Naive B cell (primary cell): ENCODE data around the gene SSH3. TPM values are rescaled to one million over a fixed set of nuclear protein-coding genes. Genes with fewer than 3 reads are reported as not detected.
A peak's percentile ranks its signal among the peaks of the same experiment; 100 is the strongest.

Source experiments
- ATAC-seq, 2 donors: fragments of 150-1000 bp; cut with Tn5 transposase; 2 replicates each; pipeline ENCODE4 v1.10.0; 2021; ENCODE audit warnings: low read depth in 2 of 2, mild to moderate bottlenecking in 2 of 2, moderate library complexity in 2 of 2
- DNase-seq: peaks from one replicate; pipeline ENCODE4 v3.0.0; 2022
- H3K27ac Mint-ChIP-seq, 6 donors: one replicate each; pipeline ENCODE4 v1.8.0; 2020 to 2022; ENCODE audit warnings: mild to moderate bottlenecking in 6 of 6, mixed read lengths in 6 of 6, moderate library complexity in 5 of 6, inconsistent platforms in 2 of 6
- H3K27me3 Mint-ChIP-seq, 3 donors: one replicate each; pipeline ENCODE4 v1.8.0; 2021 to 2022; ENCODE audit warnings: mixed read lengths in 3 of 3, mild to moderate bottlenecking in 1 of 3
- H3K36me3 Mint-ChIP-seq, 2 donors: one replicate each; pipeline ENCODE4 v1.8.0; 2020 to 2022; ENCODE audit warnings: mixed read lengths in 2 of 2, inconsistent platforms in 1 of 2, mild to moderate bottlenecking in 1 of 2
- H3K4me1 Mint-ChIP-seq, 3 donors: one replicate each; pipeline ENCODE4 v1.8.0; 2020 to 2022; ENCODE audit warnings: mixed read lengths in 3 of 3, inconsistent platforms in 1 of 3, mild to moderate bottlenecking in 1 of 3, moderate library complexity in 1 of 3
- H3K4me3 Mint-ChIP-seq, 8 donors: one replicate each; pipeline ENCODE4 v1.8.0; 2020 to 2022; ENCODE audit warnings: mild to moderate bottlenecking in 8 of 8, mixed read lengths in 8 of 8, moderate library complexity in 8 of 8, inconsistent platforms in 2 of 8
- H3K9me3 Mint-ChIP-seq, 7 donors: one replicate each; pipeline ENCODE4 v1.8.0; 2020 to 2022; ENCODE audit warnings: mixed read lengths in 7 of 7, mild to moderate bottlenecking in 5 of 7, inconsistent platforms in 2 of 7, moderate library complexity in 1 of 7
- polyA plus RNA-seq, 6 donors: library from polyadenylated mRNA; unstranded; fragments of 300-500 nt; fragmentation: Illumina TruSeq; gene quantifications; one replicate each; pipeline ENCODE4 v1.2.3, GENCODE V29; 2021; ENCODE audit warnings: low read depth in 6 of 6

SSH3 gene
- polyA plus RNA-seq, 6 donors from 2014 or later, result 0.18 TPM; not detected in 5

DNA sequence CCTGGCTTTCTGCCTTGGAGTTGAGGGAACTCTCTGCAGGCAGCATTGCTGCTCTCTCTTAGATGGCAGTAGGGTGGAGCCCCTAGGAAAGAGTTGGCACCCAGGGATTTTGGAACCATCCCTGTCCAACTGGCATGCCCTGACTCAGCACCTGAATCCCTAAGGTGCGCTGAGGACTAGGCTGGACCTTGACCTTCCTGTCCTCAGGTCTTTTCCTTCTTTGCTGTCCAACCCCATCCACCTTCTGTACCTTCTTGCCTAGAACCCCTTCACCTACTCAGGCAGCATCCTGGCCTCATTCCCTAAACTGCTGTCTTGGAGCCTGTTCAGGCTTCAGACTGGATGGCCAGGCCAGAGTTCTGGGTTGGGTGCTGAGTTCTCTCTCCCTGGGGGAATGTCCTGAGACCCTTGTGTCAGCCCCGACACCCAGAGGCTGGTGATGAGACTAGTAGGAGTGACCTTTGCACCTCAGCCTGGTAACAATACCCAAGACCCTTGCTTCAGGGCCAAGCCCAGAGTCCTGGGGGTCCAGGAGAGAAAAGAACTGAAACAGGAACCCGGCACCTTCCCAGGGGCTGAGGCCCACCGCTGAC lies 52.6 kb downstream of the SSH3 start:
- H3K27ac Mint-ChIP-seq, result peak overlapping the region in 4 of 6 donors; percentile 54 to 94 (median 76)
- H3K27me3 Mint-ChIP-seq, result no peaks in the 10 kb centered on the region
- H3K4me3 Mint-ChIP-seq, result peak overlapping the region in 6 of 8 donors; percentile 6 to 81 (median 49)
- no peaks in the 10 kb centered on the region for H3K36me3 Mint-ChIP-seq
- ATAC-seq (no peak), DNase-seq (no peak)
- peaks cover 57 to 75% (median 73%) of the 10 kb centered on the region in 3 donors for H3K4me1 Mint-ChIP-seq
- H3K9me3 Mint-ChIP-seq, result no peaks in the 10 kb centered on the region

DNA sequence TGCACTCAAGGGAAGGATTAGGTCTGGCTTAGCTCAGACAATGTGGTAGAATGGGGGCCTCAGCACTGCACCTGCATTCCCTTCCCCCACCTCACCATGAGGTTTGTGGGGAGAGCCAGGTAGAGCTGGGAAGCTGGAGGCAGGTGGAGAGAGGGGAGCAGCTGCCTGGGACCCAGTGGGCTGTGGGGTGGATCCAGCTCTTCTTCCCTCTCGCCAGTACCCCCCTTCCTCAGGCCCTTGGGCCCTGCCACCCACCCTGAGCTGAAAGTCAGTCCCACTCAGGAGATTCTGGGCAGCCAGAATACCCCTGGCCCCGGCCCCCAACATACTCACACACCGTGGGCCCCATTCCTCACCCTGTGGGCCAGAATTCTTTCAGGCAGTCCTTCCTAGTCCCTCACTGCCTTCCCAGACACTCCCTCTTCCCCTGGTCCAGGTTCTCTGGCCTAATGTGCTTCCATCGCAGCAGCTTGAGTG lies 53.1 kb downstream of the SSH3 start:
- Mint-ChIP-seq H3K9me3 (no peaks in the 10 kb centered on the region), H3K36me3 (no peaks in the 10 kb centered on the region), H3K4me3 (peak overlapping the region; percentile 1 to 87 (median 80)), H3K4me1 (peaks cover 57 to 73% (median 73%) of the 10 kb centered on the region in 3 donors), H3K27ac (peak overlapping the region in 5 of 6 donors; percentile 87 to 95 (median 94)), H3K27me3 (no peaks in the 10 kb centered on the region)
- DNase-seq, result no peak
- no peak for ATAC-seq

DNA sequence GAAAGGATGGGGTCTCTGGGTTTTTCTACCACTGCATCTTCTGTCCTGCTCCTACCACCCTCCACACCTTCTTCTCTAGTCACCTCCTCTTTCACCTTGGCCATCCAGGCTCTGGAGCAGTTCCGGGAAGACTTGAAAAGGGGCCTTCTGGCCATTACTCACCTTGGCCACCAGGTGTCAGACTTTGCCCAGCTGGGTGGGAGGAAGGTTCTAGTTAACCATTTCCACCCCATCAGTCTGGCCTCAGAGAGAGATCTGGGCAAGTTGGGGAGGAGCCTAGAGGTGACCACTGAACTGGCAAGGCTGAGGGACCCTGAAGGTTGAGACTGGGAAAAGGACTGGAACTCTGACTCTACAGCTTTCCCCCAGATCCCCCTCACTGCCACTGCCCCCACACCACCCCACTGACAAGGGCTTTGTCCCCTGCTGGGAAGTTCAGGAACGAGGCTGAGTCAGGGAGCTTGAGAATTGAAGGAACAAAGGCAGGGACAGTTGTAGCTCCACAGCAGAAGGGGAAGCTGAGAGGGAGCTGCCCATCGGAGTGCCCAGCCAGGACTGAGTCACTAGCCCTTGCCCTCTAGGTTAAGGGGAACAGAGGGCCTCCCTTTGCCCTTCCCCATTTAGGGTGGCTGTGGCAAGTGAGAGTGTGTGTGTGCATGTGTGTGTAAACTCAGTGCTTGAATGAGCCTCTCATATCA lies 53.7 kb downstream of the SSH3 start:
- H3K27me3 Mint-ChIP-seq, result no peaks in the 10 kb centered on the region
- no peaks in the 10 kb centered on the region for H3K9me3 Mint-ChIP-seq
- no peak for ATAC-seq
- peak overlapping the region; percentile 24 to 95 (median 91) for H3K27ac Mint-ChIP-seq
- H3K4me1 Mint-ChIP-seq, result peaks cover 62 to 75% (median 74%) of the 10 kb centered on the region in 3 donors
- H3K36me3 Mint-ChIP-seq, result no peaks in the 10 kb centered on the region
- peak; percentile 66 for DNase-seq
- H3K4me3 Mint-ChIP-seq, result peak overlapping the region; percentile 1 to 87 (median 80)

DNA sequence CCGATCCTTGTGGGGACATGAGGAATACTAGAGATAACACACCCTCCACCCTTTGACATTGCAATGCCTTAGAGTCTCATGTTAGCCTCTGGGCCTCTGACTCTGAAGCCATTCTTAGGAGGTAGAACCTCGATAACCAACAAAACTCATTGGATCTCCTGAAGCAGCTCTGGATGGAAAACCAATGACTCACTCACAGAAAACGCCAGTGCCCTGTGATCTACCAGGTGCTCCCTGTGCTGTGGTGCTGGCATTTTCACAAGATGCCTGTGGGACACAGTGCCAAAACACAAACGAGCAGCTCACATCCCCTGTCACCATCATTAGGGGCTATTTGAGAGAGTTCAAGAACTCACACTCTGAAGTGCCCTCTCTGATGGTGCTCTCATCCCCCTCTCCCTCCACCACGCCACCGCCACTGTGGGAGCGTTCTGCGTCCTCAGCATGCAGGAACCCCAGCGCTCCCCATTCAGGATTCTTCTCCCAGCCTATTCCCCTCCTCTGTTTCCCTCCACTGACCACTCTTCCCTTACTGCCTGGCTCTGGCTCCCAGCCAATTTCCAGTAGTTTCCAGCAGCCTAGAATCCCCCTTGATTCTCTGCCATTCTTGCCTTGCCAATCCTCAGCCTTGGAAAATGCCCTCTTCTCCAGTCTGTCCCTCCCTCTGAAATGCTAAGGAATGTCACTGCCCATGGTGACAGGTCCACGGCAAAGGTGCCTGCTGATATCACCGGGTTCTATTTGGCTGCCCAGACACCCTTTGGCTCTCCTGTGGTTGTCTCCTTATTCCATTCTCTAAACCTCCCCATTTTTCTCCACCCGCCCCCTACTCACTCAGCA lies 54.7 kb downstream of the SSH3 start:
- no peak for ATAC-seq
- Mint-ChIP-seq H3K4me1 (peaks cover 66 to 82% (median 78%) of the 10 kb centered on the region in 3 donors), H3K27me3 (no peaks in the 10 kb centered on the region), H3K9me3 (no peaks in the 10 kb centered on the region), H3K27ac (peak overlapping the region in 5 of 6 donors; percentile 38 to 94 (median 76)), H3K36me3 (peaks cover 0 to 5% of the 10 kb centered on the region in 2 donors), H3K4me3 (peak overlapping the region; percentile 1 to 87 (median 80))
- no peak for DNase-seq

Other genes starting within 250 kb of the SSH3 start
- 1 to 10 TPM in 2 of 6 donors, under 1 TPM in 4; 0.71 to 2.6 (median 0.97) TPM for gene RHOD, start 246.7 kb upstream of the SSH3 start, polyA plus RNA-seq
- 10 to 100 TPM in 5 of 6 donors, 1 to 10 TPM in 1; 3.6 to 26.3 (median 14.9) TPM for gene KDM2A, start 184.3 kb upstream of the SSH3 start, polyA plus RNA-seq
- 10 to 100 TPM; 17.9 to 63.4 (median 31.7) TPM for gene GRK2, start 37.1 kb upstream of the SSH3 start, polyA plus RNA-seq
- gene ANKRD13D, start 14.2 kb upstream of the SSH3 start, polyA plus RNA-seq, result 10 to 100 TPM in 2 of 6 donors, 1 to 10 TPM in 4; 3.5 to 18.4 (median 8.4) TPM
- 100 to 1,000 TPM; 340 to 535 (median 458) TPM for gene POLD4, start 50.0 kb downstream of the SSH3 start, polyA plus RNA-seq
- gene CLCF1, start 70.1 kb downstream of the SSH3 start, polyA plus RNA-seq, result 10 to 100 TPM in 1 of 6 donors, 1 to 10 TPM in 5; 5.3 to 10.4 (median 7.7) TPM
- gene RAD9A, start 88.5 kb downstream of the SSH3 start, polyA plus RNA-seq, result 10 to 100 TPM in 4 of 6 donors, 1 to 10 TPM in 2; 6.7 to 17.5 (median 11.0) TPM
- gene PPP1CA, start 98.3 kb downstream of the SSH3 start, polyA plus RNA-seq, result 100 to 1,000 TPM; 492 to 795 (median 530) TPM
- gene TBC1D10C, start 100.6 kb downstream of the SSH3 start, polyA plus RNA-seq, result 100 to 1,000 TPM; 190 to 304 (median 239) TPM
- gene CARNS1, start 112.1 kb downstream of the SSH3 start, polyA plus RNA-seq, result 1 to 10 TPM in 5 of 6 donors, under 1 TPM in 1; 0.80 to 2.9 (median 1.7) TPM
- gene RPS6KB2, start 125.0 kb downstream of the SSH3 start, polyA plus RNA-seq, result 10 to 100 TPM; 37.9 to 54.7 (median 50.0) TPM
- 1,000 to 10,000 TPM in 3 of 6 donors, 100 to 1,000 TPM in 3; 953 to 1,146 (median 1,009) TPM for gene PTPRCAP, start 134.2 kb downstream of the SSH3 start, polyA plus RNA-seq
- gene CORO1B, start 139.9 kb downstream of the SSH3 start, polyA plus RNA-seq, result 1 to 10 TPM; 6.5 to 9.9 (median 8.7) TPM
- 1 to 10 TPM in 5 of 6 donors, not detected in 1; 1.1 to 2.5 (median 1.7) TPM for gene GPR152, start 149.2 kb downstream of the SSH3 start, polyA plus RNA-seq
- gene CABP4, start 151.8 kb downstream of the SSH3 start, polyA plus RNA-seq, result 1 to 10 TPM in 5 of 6 donors, not detected in 1; 1.5 to 6.8 (median 2.1) TPM
- gene TMEM134, start 165.7 kb downstream of the SSH3 start, polyA plus RNA-seq, result 100 to 1,000 TPM; 183 to 250 (median 221) TPM
- gene AIP, start 179.5 kb downstream of the SSH3 start, polyA plus RNA-seq, result 100 to 1,000 TPM in 4 of 6 donors, 10 to 100 TPM in 2; 86.8 to 149 (median 120) TPM
- gene PITPNM1, start 201.8 kb downstream of the SSH3 start, polyA plus RNA-seq, result 10 to 100 TPM; 10.9 to 34.9 (median 14.5) TPM
- gene CDK2AP2, start 204.6 kb downstream of the SSH3 start, polyA plus RNA-seq, result 100 to 1,000 TPM in 5 of 6 donors, 10 to 100 TPM in 1; 87.4 to 161 (median 111) TPM
- not detected for gene CABP2, start 219.9 kb downstream of the SSH3 start, polyA plus RNA-seq